Sciatic nerve (tissue), 2 donors: ENCODE data around the gene TMEM107. TPM values are rescaled to one million over a fixed set of nuclear protein-coding genes. Genes with fewer than 3 reads are reported as not detected.

ENCODE experiments used
- ATAC-seq: fragments of 200-7000 bp; cut with Tn5 transposase; one replicate; pipeline ENCODE4 v1.9.1; 2020; ENCODE audit warnings: mild to moderate bottlenecking, moderate library complexity
- DNase-seq: peaks from one replicate; pipeline ENCODE4 v3.0.0-alpha.2; 2020; ENCODE audit warnings: low spot score
- intact Hi-C: fragments of 100-400 bp; cut with DNase I; formaldehyde crosslinking; loops from one replicate; pipeline ENCODE4 v1.14.2; 2022
- total RNA-seq: library from RNA; stranded (reverse); fragmentation: NEBNext Ultra II Directional; extraction: Animal tissue kit (Norgen Biotek cat#: 25700); gene quantifications from one replicate; pipeline ENCODE4 v1.2.1, GENCODE V29; 2021
- donor health status: DM: no; HTN: no; CAD: no.
- donor health status: DM: no; HTN: no; CAD: no.

Gene TMEM107
- total RNA-seq, 1 donor from 2014 or later = 23.0 TPM

- ATAC-seq (peak; percentile 57), DNase-seq (peak; percentile 100)
- intact Hi-C loops = no loop called here
Measured at GRCh38 chr17:8153957-8154607, 22.1 kb downstream of the TMEM107 start.

- ATAC-seq (peak; percentile 13), DNase-seq (peak; percentile 85)
- intact Hi-C loops = no loop called here
Measured at GRCh38 chr17:8153525-8153956, 22.6 kb downstream of the TMEM107 start.

- ATAC-seq = no peak
- intact Hi-C loops = no loop called here
- peak; percentile 66 for DNase-seq
Measured at GRCh38 chr17:8153031-8153451, 23.1 kb downstream of the TMEM107 start.

GRCh38 chr17:8152112-8152775, 23.9 kb downstream of the TMEM107 start, which contains the start of gene PER1:
Gene PER1, minus strand, starts transcription at chr17:8152404. Its CDS starts 1,698 bp downstream, at chr17:8150706.
- intact Hi-C loops = no loop called here
- peak; percentile 98 for DNase-seq
- peak; percentile 52 for ATAC-seq

GRCh38 chr17:8151641-8152111, 24.5 kb downstream of the TMEM107 start:
- intact Hi-C loops = no loop called here
- DNase-seq (peak; percentile 92), ATAC-seq (peak; percentile 1)

GRCh38 chr17:8151120-8151640, 25.0 kb downstream of the TMEM107 start:
- DNase-seq (peak; percentile 97), ATAC-seq (peak; percentile 35)
- intact Hi-C loops = no loop called here

- intact Hi-C loops = no loop called here
Measured at GRCh38 chr17:8150194-8151119, 25.7 kb downstream of the TMEM107 start.

GRCh38 chr17:8149419-8150193, 26.6 kb downstream of the TMEM107 start:
- intact Hi-C loops = no loop called here
- ATAC-seq (no peak), DNase-seq (no peak)

More at GRCh38 chr17:8150194-8151119, 25.7 kb downstream of the TMEM107 start:
- ATAC-seq (no peak), DNase-seq (peak; percentile 73)

GRCh38 chr17:8148560-8148959, 27.6 kb downstream of the TMEM107 start:
- intact Hi-C loops = no loop called here
- ATAC-seq (no peak), DNase-seq (no peak)

GRCh38 chr17:8147805-8148404, 28.3 kb downstream of the TMEM107 start:
- DNase-seq = no peak

GRCh38 chr17:8147141-8147804, 28.9 kb downstream of the TMEM107 start:
- intact Hi-C loops = no loop called here
- ATAC-seq (no peak), DNase-seq (peak; percentile 67)

More at GRCh38 chr17:8147805-8148404, 28.3 kb downstream of the TMEM107 start:
- intact Hi-C loops = no loop called here
- no peak for ATAC-seq

GRCh38 chr17:8146381-8147140, 29.6 kb downstream of the TMEM107 start:
- intact Hi-C loops = no loop called here
- ATAC-seq = no peak
- DNase-seq = no peak

GRCh38 chr17:8145811-8146210, 30.4 kb downstream of the TMEM107 start:
- intact Hi-C loops = no loop called here
- ATAC-seq = no peak
- DNase-seq = no peak

GRCh38 chr17:8144401-8145231, 31.6 kb downstream of the TMEM107 start:
- intact Hi-C loops = no loop called here
- ATAC-seq (peak; percentile 0), DNase-seq (no peak)

GRCh38 chr17:8143581-8144400, 32.4 kb downstream of the TMEM107 start:
- intact Hi-C loops = no loop called here

More at GRCh38 chr17:8143581-8144400, 32.4 kb downstream of the TMEM107 start:
- ATAC-seq (peak; percentile 0), DNase-seq (peak; percentile 70)
